Glutamatergic neuron (in vitro differentiated cells): ENCODE data around the gene MECR. TPM values are rescaled to one million over a fixed set of nuclear protein-coding genes. Genes with fewer than 3 reads are reported as not detected.
A peak's percentile ranks its signal among the peaks of the same experiment; 100 is the strongest.

Experiments
- DNase-seq: peaks from one replicate; pipeline ENCODE4 v3.0.0; 2022
- H3K27ac Mint-ChIP-seq: one replicate; pipeline ENCODE4 v1.8.0; 2020; ENCODE audit warnings: mild to moderate bottlenecking, mixed read lengths, inconsistent platforms; ENCODE audit not compliant: unreplicated experiment
- H3K27me3 Mint-ChIP-seq: one replicate; pipeline ENCODE4 v1.8.0; 2020; ENCODE audit warnings: mild to moderate bottlenecking, moderate library complexity, mixed read lengths, inconsistent platforms; ENCODE audit not compliant: unreplicated experiment
- H3K36me3 Mint-ChIP-seq: one replicate; pipeline ENCODE4 v1.8.0; 2020; ENCODE audit warnings: mild to moderate bottlenecking, mixed read lengths, inconsistent platforms; ENCODE audit not compliant: unreplicated experiment
- H3K4me1 Mint-ChIP-seq: one replicate; pipeline ENCODE4 v1.8.0; 2020; ENCODE audit warnings: mild to moderate bottlenecking, low read depth, mixed read lengths, inconsistent platforms; ENCODE audit not compliant: unreplicated experiment
- H3K4me3 Mint-ChIP-seq: one replicate; pipeline ENCODE4 v1.8.0; 2020; ENCODE audit warnings: mild to moderate bottlenecking, mixed read lengths, inconsistent platforms; ENCODE audit not compliant: unreplicated experiment
- H3K9me3 Mint-ChIP-seq: one replicate; pipeline ENCODE4 v1.8.0; 2020; ENCODE audit warnings: mild to moderate bottlenecking, moderate library complexity, mixed read lengths, inconsistent platforms; ENCODE audit not compliant: unreplicated experiment
- long read RNA-seq: library from polyadenylated mRNA; unstranded; transcript quantifications from one replicate; pipeline ENCODE4 v2.0.0, GENCODE V29; 2020; ENCODE audit not compliant: unreplicated experiment
- total RNA-seq: library from RNA; stranded (reverse); fragmentation: NEBNext Ultra II Directional; extraction: Animal tissue kit (Norgen Biotek cat#: 25700); gene quantifications from one replicate; pipeline ENCODE4 v1.2.1, GENCODE V29; 2021; ENCODE audit not compliant: unreplicated experiment
- TF ChIP-seq, protein P1 (sequence below): fragments of 200-600 bp; sonication (generic); IDR thresholded peaks from one replicate; pipeline ENCODE4 v1.5.0; 2021; ENCODE audit not compliant: partially characterized antibody, unreplicated experiment

Gene MECR, protein sequence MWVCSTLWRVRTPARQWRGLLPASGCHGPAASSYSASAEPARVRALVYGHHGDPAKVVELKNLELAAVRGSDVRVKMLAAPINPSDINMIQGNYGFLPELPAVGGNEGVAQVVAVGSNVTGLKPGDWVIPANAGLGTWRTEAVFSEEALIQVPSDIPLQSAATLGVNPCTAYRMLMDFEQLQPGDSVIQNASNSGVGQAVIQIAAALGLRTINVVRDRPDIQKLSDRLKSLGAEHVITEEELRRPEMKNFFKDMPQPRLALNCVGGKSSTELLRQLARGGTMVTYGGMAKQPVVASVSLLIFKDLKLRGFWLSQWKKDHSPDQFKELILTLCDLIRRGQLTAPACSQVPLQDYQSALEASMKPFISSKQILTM
- total RNA-seq: 21.4 TPM
- long read RNA-seq, transcript MECR-201 (10 exons, 1,353 nt): major isoform, 13 of 29 reads
- long read RNA-seq, partial matches to known transcripts: 4 of 29 reads
- long read RNA-seq, other reads (novel, unspliced or antisense): 9 of 29 reads

DNA sequence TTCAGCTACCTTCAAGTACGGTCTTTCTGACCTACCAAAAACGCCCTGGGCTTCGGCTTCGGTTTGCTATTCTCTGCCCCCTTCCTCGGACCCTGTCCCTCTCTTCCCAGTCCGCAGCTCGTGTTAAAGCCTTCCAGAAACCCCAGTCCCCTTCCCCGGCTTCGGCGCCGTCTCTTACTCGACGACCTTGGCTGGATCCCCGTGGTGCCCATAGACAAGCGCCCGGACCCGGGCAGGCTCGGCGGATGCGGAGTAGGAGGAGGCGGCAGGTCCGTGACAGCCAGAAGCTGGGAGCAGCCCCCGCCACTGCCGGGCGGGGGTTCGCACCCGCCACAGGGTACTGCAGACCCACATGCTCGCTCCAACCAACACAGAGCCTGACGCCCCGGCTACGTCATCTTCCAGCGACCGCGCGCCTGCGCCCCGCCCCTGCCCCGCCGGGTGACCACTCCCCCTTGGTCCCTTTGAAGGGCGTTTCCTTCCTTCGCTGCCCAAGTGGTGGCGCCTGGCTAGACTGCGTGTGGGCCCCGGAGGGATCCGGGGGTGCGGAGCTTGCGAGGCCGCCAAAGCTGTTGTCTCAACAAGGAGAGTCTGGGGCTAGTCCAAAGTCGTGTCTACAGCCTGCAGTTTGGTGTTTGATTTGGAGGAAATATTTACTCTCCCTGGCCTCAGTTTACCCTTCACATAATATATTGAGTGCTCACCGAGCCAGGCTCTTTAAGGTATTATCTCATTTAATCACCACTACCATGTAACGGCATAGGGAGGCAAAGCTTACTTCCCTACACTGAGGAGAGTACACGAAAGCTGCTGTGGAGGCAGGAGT lies at the start of gene MECR:
TSS of gene MECR (minus strand) at position 382 of the 826 bp plus-strand sequence. CDS start at position 354, 28 bp downstream.
- Mint-ChIP-seq H3K4me3 (peak within 1 kb of the TSS; percentile 98), H3K9me3 (peaks cover 8% of the 10 kb centered on the region), H3K27ac (peak within 1 kb of the TSS; percentile 84), H3K36me3 (no peaks in the 10 kb centered on the region), H3K4me1 (peaks cover 4% of the 10 kb centered on the region), H3K27me3 (peaks cover under 1% of the 10 kb centered on the region)
- TF ChIP-seq, protein P1, sequence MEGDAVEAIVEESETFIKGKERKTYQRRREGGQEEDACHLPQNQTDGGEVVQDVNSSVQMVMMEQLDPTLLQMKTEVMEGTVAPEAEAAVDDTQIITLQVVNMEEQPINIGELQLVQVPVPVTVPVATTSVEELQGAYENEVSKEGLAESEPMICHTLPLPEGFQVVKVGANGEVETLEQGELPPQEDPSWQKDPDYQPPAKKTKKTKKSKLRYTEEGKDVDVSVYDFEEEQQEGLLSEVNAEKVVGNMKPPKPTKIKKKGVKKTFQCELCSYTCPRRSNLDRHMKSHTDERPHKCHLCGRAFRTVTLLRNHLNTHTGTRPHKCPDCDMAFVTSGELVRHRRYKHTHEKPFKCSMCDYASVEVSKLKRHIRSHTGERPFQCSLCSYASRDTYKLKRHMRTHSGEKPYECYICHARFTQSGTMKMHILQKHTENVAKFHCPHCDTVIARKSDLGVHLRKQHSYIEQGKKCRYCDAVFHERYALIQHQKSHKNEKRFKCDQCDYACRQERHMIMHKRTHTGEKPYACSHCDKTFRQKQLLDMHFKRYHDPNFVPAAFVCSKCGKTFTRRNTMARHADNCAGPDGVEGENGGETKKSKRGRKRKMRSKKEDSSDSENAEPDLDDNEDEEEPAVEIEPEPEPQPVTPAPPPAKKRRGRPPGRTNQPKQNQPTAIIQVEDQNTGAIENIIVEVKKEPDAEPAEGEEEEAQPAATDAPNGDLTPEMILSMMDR: no peak
- DNase-seq: peak; percentile 97

DNA sequence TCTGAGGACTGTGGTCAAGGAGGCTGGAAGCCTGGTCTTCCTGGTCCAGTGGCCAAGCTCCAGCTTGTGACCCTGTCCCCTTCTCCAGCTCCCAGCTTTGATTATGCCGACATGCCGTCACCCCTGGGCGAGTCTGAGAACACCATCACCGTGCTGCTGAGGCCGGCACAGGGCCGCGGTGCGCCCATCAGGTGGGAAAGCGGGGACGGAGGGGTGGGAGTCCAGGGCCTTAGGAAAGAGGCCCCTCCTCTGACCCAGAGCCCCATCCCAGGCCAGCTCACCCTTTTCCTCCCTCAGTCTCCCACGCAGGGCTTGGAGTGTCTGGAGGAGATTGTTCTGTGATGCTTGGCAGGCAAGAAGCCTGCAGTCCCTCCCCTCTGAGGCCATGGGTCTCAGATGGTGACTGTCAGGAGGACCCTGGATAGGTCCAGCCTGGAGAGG lies 49.2 kb upstream of the MECR start:
- Mint-ChIP-seq H3K9me3 (peaks cover 5% of the 10 kb centered on the region), H3K36me3 (peaks cover 10% of the 10 kb centered on the region), H3K27ac (no peak overlapping the region), H3K27me3 (no peaks in the 10 kb centered on the region), H3K4me1 (no peaks in the 10 kb centered on the region), H3K4me3 (no peak overlapping the region)
- TF ChIP-seq, protein P1: no peak
- DNase-seq: no peak

DNA sequence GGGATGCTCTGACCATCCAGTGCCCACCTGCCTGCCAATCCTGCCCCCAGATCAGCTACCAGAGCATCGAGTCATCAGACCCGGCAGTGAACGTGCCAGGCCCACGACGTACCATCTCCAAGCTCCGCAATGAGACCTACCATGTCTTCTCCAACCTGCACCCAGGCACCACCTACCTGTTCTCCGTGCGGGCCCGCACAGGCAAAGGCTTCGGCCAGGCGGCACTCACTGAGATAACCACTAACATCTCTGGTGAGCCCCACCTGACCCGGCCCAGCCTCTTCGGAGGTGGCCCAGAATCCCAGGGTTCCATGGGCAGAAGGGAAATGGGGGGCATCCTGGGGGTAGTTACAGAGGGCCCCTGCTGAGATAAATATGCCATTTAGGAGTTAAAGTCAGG lies 48.7 kb upstream of the MECR start:
- DNase-seq: no peak
- H3K4me3 Mint-ChIP-seq: no peak overlapping the region
- H3K36me3 Mint-ChIP-seq: peaks cover 10% of the 10 kb centered on the region
- no peak overlapping the region for H3K27ac Mint-ChIP-seq
- H3K27me3 Mint-ChIP-seq: no peaks in the 10 kb centered on the region
- H3K9me3 Mint-ChIP-seq: peaks cover 5% of the 10 kb centered on the region
- TF ChIP-seq, protein P1: no peak
- H3K4me1 Mint-ChIP-seq: no peaks in the 10 kb centered on the region

DNA sequence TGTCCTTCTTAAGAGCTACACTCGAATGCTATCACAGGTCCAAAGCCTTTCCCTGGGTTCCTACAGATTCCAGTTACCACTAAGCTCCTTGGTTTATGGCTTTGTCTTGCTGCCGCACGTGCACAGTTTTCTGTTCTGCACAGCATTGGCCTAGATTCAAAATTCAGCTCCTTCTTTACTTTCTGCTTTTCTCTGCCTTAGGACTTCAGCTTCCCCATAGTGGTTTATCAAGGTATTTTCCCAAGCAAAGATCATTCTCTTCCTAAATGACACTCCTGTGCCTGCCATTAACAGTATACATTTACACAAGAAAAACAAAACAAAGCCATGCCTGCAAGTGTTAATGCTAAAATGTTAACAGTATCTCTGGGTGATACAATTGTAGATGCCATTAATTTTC lies 47.4 kb upstream of the MECR start:
- TF ChIP-seq, protein P1: no peak
- H3K4me3 Mint-ChIP-seq: no peak overlapping the region
- no peaks in the 10 kb centered on the region for H3K4me1 Mint-ChIP-seq
- H3K9me3 Mint-ChIP-seq: peaks cover 5% of the 10 kb centered on the region
- no peaks in the 10 kb centered on the region for H3K27me3 Mint-ChIP-seq
- no peak overlapping the region for H3K27ac Mint-ChIP-seq
- peaks cover 10% of the 10 kb centered on the region for H3K36me3 Mint-ChIP-seq
- DNase-seq: no peak
